IPS-15b (cell line): ENCODE data around the gene BANF2.

Experiments used
- H3K27me3 ChIP-seq: one replicate; pipeline ENCODE4 v1.6.1; 2013; ENCODE audit warnings: low read length; ENCODE audit not compliant: control insufficient read depth, insufficient read depth
- H3K36me3 ChIP-seq: one replicate; pipeline ENCODE4 v1.6.1; 2013; ENCODE audit warnings: low read length; ENCODE audit not compliant: control insufficient read depth, insufficient read depth
- H3K4me1 ChIP-seq: one replicate; pipeline ENCODE4 v1.6.1; 2013; ENCODE audit warnings: mild to moderate bottlenecking, low read length; ENCODE audit not compliant: control insufficient read depth, insufficient read depth
- H3K4me3 ChIP-seq: one replicate; pipeline ENCODE4 v1.5.1; 2013; ENCODE audit warnings: low read depth, low read length
- H3K9ac ChIP-seq: one replicate; pipeline ENCODE4 v1.6.1; 2013; ENCODE audit warnings: low read depth, mild to moderate bottlenecking, low read length
- H3K9me3 ChIP-seq: one replicate; pipeline ENCODE4 v1.6.1; 2013; ENCODE audit warnings: mild to moderate bottlenecking, low read length; ENCODE audit not compliant: control insufficient read depth, insufficient read depth

Gene BANF2

DNA sequence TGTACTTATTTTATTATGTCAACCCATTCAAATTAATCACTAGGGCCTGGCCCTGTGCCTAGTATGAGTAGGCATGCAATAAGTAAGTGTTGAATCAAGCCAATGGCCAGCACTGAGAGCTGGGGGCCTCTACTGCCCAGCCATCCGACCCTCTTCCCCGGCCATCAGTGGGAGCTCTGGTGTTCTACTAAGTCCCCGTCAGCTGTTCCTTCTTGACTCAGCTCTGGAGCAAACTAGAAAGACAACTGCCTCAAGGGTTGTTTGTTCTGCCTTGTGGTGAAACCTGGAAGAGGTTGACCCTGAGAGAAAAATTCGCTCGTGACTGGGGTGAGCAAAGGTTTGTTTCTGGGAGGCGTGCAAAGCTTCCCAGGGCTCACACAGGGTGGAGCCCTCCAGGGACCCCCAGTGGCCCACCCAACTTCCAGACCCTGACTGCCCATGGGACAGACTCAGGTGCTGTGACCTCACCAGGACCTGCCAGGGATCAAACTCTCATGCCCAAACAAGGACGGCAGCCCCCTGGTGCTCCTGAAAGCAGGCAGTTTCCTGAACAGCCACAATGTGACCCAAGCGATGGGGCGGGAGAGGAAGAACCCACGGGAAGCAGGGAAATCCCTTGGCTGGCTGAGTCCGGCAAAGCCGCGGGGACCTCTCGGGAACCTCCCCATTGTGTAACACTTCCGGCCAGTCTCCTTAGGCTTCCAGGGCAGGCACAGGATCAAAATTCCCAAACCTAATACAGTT lies 50.4 kb downstream of the BANF2 start:
- Histone ChIP-seq H3K4me1 (peaks cover 15% of the 10 kb centered on the region), H3K9me3 (no peaks in the 10 kb centered on the region), H3K27me3 (peaks cover 4% of the 10 kb centered on the region), H3K9ac (no peak overlapping the region), H3K36me3 (no peaks in the 10 kb centered on the region), H3K4me3 (no peak overlapping the region)

DNA sequence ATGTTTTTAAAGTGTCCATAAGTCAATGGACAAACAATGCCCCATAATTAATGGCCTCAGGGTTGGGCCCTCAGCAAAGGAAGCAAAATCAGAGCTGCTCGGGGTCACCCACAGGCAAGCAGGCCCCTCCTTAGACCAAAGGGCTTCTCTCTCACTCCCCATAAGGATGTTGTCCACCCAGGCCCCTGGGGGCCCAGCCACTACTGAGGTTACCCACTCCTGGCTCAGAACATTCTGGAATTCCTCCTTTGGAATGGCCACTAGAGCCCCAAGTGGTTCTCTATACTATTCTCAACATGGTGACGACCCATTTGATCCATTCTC lies 50.9 kb downstream of the BANF2 start:
- Histone ChIP-seq H3K9me3 (no peaks in the 10 kb centered on the region), H3K27me3 (peaks cover 4% of the 10 kb centered on the region), H3K4me1 (peaks cover 15% of the 10 kb centered on the region), H3K9ac (no peak overlapping the region), H3K36me3 (no peaks in the 10 kb centered on the region), H3K4me3 (no peak overlapping the region)

DNA sequence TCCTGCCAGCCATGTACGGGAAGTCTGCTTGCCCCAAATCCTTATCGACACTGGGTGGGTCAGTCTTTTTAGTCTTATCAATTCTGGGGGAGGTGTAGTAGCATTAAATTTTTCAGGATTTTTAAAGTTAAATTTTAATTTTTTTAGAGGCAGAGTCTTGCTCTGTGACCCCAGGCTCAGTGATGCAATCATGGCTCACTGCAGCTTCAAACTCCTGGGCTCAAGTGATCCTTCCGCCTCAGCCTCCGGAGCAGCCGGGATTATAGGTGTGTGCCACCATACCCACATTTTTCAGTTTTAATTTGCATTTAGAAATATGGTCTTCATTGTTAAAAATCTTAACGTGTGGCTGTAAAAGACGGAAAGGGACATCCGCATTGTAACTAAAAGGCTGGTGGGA lies 51.9 kb downstream of the BANF2 start:
- Histone ChIP-seq H3K9me3 (no peaks in the 10 kb centered on the region), H3K36me3 (no peaks in the 10 kb centered on the region), H3K4me3 (no peak overlapping the region), H3K9ac (no peak overlapping the region), H3K27me3 (peaks cover 7% of the 10 kb centered on the region), H3K4me1 (peaks cover 15% of the 10 kb centered on the region)

DNA sequence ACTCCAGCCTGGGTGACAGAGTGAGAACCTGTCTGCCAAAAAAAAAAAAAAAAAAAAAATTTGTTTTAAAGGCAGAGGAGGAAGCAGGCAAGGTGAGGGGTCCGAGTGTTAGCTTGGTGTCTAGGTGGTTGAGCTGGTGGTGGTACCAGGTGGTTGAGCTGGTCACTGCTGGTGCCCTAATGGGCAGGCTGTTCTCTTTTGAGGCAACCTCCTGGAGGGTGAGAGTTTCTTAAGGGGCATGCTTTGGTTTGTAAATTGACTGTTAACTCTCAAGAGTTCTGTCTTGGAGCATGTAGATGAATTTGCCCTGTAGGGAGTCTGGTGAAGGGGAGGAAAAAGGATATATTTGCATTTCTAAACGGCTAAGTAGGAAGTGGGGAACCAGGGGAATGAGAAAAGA lies 52.7 kb downstream of the BANF2 start:
- peaks cover 15% of the 10 kb centered on the region for H3K4me1 ChIP-seq
- no peaks in the 10 kb centered on the region for H3K36me3 ChIP-seq
- H3K9me3 ChIP-seq: no peaks in the 10 kb centered on the region
- H3K9ac ChIP-seq: no peak overlapping the region
- H3K4me3 ChIP-seq: no peak overlapping the region
- H3K27me3 ChIP-seq: peaks cover 7% of the 10 kb centered on the region

DNA sequence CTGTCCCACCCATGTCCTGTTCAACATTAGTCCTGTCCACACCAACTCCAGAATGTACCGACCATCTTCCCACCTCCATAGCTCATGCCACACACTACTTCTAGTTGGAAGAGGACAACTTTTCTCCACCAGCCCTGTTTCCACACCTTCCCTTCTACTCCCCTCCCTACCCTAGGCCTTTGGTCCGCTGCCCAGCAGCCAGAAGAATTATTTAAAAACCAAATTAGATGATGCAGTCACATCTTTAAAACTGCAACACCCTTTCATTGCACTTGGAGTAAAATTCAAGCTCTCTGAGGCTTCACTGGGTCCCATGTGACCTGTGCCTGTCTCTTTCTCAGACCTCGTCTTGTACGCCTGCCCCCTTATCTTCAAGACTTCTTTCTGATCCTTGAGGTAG lies 53.8 kb downstream of the BANF2 start:
- H3K9ac ChIP-seq: no peak overlapping the region

DNA sequence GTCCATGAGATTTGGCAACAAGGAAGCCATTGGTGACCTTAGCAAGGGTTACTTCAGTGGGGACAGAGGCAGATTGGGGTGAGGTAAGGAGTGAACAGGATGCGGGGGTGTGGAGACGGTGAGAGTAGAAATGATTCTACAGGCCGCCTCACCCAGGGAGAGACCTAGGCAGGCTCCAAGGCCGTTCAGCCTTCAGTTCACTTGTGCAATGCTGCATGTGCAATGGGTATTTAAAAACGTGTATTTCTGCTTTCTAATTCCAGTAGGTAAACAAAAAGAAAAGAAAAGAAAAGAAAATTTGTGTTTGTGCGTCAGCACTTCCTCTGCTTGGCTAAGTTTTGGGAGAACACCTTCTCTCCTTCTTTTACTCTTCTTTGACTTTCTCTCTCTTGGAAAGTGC lies 56.8 kb downstream of the BANF2 start:
- Histone ChIP-seq H3K9ac (no peak overlapping the region), H3K27me3 (peaks cover 7% of the 10 kb centered on the region), H3K4me3 (no peak overlapping the region), H3K9me3 (no peaks in the 10 kb centered on the region), H3K4me1 (peaks cover 15% of the 10 kb centered on the region), H3K36me3 (no peaks in the 10 kb centered on the region)

More for the DNA sequence above, 53.8 kb downstream of the BANF2 start:
- Histone ChIP-seq H3K27me3 (peaks cover 7% of the 10 kb centered on the region), H3K4me3 (no peak overlapping the region), H3K9me3 (no peaks in the 10 kb centered on the region), H3K36me3 (no peaks in the 10 kb centered on the region), H3K4me1 (peaks cover 15% of the 10 kb centered on the region)

DNA sequence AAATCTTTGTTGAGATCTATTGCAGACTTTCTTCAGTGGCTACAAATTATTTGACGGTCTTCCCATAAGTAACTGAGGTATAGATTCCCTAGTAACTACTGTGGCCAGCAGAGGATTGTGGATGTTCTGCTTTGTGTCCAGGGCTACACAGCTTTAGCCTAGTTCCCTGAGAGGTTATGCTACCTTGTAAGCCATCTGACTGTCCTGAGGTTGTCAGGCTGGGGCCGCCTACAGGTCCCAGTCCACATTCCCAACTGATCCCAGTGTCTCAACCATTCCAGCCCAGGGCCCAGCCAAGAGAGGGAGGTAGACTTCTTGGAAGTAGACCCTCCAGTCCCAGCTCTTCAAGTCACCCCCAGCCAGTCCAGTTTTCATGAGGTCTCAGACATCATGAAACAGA lies 57.7 kb downstream of the BANF2 start:
- H3K36me3 ChIP-seq: no peaks in the 10 kb centered on the region
- H3K4me3 ChIP-seq: no peak overlapping the region
- peaks cover 12% of the 10 kb centered on the region for H3K4me1 ChIP-seq
- H3K9ac ChIP-seq: no peak overlapping the region
- H3K9me3 ChIP-seq: no peaks in the 10 kb centered on the region
- peaks cover 7% of the 10 kb centered on the region for H3K27me3 ChIP-seq

DNA sequence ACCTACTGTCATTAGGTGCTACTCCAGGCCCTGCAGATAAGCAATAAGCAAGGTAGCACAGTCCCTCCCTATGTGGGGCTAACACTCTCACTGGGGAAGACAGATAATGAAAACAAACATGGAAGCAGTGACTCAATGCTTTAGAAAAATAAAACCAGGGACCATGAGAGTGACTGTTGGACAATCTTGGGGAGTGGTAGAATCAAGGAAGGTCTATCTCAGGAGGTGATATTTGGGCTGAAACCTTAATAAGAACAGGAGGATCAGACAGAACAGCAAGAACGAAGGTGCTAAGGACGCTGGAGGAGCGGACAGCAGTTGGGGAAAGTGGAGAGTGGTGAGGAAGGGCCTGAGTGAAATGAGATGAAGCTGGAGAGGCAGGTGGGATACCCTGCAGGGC lies 58.2 kb downstream of the BANF2 start:
- Histone ChIP-seq H3K27me3 (peaks cover 7% of the 10 kb centered on the region), H3K36me3 (no peaks in the 10 kb centered on the region), H3K9me3 (no peaks in the 10 kb centered on the region), H3K4me1 (peaks cover 9% of the 10 kb centered on the region), H3K9ac (no peak overlapping the region), H3K4me3 (no peak overlapping the region)

DNA sequence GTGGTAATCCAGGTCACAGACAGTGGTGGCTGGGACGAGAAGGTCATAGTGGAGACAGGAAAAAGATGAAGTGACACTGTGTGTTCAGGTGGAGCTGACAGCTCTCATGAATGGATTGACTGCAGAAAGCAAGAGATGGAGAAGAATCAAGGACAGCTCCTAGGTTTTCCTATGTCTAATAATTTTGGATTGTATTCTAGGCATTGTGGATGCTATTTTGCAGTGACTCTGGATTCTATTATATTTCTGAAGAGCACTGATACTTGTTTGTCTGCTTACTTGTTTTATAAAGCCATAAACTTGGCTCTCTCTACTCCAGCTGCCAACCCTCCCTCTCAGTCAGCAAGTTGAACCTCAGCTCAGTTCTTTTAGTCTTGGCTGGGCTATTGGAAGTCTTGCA lies 58.7 kb downstream of the BANF2 start:
- no peaks in the 10 kb centered on the region for H3K9me3 ChIP-seq
- no peak overlapping the region for H3K4me3 ChIP-seq
- peaks cover 6% of the 10 kb centered on the region for H3K4me1 ChIP-seq
- H3K36me3 ChIP-seq: no peaks in the 10 kb centered on the region
- H3K9ac ChIP-seq: no peak overlapping the region
- peaks cover 5% of the 10 kb centered on the region for H3K27me3 ChIP-seq

DNA sequence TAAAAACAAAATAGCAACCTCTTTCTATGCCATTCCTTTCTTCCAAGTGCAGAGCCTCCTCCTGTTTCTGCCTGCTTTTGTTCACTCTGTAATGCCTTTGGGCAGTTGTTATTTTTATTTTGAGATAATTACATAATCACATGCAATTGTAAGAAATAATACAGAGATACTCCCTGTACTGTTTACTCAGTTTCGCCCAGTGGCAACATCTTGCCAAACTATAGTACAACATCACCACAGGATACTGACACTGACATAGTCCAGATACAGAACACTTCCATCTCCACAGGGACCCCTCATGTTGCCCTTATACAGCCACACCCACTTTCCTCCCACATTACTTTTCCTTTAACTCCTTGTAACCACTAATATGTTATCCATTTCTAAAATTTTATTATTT lies 59.7 kb downstream of the BANF2 start:
- Histone ChIP-seq H3K27me3 (peaks cover 3% of the 10 kb centered on the region), H3K9me3 (no peaks in the 10 kb centered on the region), H3K4me3 (no peak overlapping the region), H3K9ac (no peak overlapping the region), H3K4me1 (peaks cover 5% of the 10 kb centered on the region), H3K36me3 (no peaks in the 10 kb centered on the region)

DNA sequence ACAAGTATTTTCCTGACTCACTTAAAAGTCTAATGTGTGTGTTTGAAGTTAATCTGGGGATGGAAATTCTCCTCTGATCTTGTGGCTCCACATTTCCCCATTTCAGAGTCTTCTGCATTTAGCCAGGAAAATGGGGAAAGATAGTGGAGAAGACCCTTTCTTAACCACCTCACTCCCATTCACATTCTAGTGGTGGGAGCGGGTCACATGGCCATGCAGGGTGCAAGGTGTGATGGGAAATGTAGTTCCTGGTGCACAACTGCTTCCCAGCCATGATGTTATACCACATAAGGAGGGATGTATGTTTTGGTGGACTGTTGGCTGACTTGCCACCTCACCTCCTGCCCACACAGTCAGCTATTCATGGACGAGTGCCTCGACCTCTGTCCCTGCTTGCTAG lies 61.8 kb downstream of the BANF2 start:
- Histone ChIP-seq H3K27me3 (no peaks in the 10 kb centered on the region), H3K36me3 (no peaks in the 10 kb centered on the region), H3K4me1 (peaks cover 5% of the 10 kb centered on the region), H3K9ac (no peak overlapping the region), H3K4me3 (no peak overlapping the region), H3K9me3 (no peaks in the 10 kb centered on the region)

DNA sequence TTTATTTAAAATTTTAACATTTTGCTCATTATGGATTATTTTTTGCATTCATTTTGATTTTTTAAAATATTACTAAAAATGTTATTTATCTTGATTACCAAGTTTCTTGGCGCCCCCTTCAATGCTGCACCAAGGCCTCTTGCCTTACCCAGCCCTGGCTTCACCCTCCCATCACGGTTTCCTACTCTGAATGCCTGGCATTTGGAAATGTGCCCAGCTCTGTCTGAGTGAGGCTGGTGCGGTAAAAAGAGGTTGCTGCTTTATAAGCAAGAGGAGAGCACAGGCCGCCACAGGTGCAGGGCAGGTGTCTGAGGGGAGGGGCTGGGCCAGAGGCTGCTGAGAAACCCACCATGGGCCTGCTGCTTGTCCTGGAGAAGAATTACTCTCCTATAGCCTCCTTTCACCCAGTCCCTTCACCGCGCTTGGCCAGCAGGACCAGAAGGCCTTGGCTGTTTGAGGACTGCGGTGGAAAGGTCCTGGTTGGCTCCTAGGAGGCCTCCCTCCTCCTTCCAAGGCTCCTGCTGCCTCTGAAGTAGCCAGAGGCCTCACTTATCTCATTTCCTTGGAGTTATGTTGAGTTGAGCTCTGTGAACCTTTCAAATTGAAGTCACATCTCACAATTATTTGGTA lies 62.6 kb downstream of the BANF2 start:
- Histone ChIP-seq H3K9ac (no peak overlapping the region), H3K36me3 (no peaks in the 10 kb centered on the region), H3K27me3 (no peaks in the 10 kb centered on the region), H3K4me3 (no peak overlapping the region), H3K9me3 (no peaks in the 10 kb centered on the region), H3K4me1 (peaks cover 5% of the 10 kb centered on the region)
